GM12875 (cell line): ENCODE data around the gene MYO1H.

Source experiments
- H3K4me3 ChIP-seq: one replicate; pipeline ENCODE4 v1.5.1; 2011; ENCODE audit warnings: low read depth, low read length, control low read depth
- CTCF ChIP-seq: IDR thresholded peaks from 2 replicates; pipeline ENCODE4 v1.5.1; 2011; ENCODE audit warnings: low read depth, mild to moderate bottlenecking, control low read depth, inconsistent platforms, low read length, moderate library complexity, borderline replicate concordance; ENCODE audit not compliant: insufficient read depth

Gene MYO1H

GRCh38 chr12:109440851-109441490 lies 93.3 kb downstream of the MYO1H start:
- TF ChIP-seq CTCF: no peak
- H3K4me3 ChIP-seq: no peak overlapping the region

- no peak overlapping the region for H3K4me3 ChIP-seq
- no peak for TF ChIP-seq CTCF
Observed at GRCh38 chr12:109443794-109444193, 96.1 kb downstream of the MYO1H start.

GRCh38 chr12:109444259-109444658 lies 96.6 kb downstream of the MYO1H start:
- TF ChIP-seq CTCF: no peak

GRCh38 chr12:109445191-109445609 lies 97.5 kb downstream of the MYO1H start:
- no peak overlapping the region for H3K4me3 ChIP-seq
- TF ChIP-seq CTCF: no peak

More at GRCh38 chr12:109444259-109444658, 96.6 kb downstream of the MYO1H start:
- no peak overlapping the region for H3K4me3 ChIP-seq

- no peak overlapping the region for H3K4me3 ChIP-seq
- no peak for TF ChIP-seq CTCF
Observed at GRCh38 chr12:109446869-109447268, 99.2 kb downstream of the MYO1H start.

- TF ChIP-seq CTCF: no peak
- no peak overlapping the region for H3K4me3 ChIP-seq
Observed at GRCh38 chr12:109447482-109447881, 99.8 kb downstream of the MYO1H start.

GRCh38 chr12:109448272-109448671 lies 100.6 kb downstream of the MYO1H start:
- no peak for TF ChIP-seq CTCF

More at GRCh38 chr12:109448272-109448671, 100.6 kb downstream of the MYO1H start:
- no peak overlapping the region for H3K4me3 ChIP-seq
